Ramos (cell line): ENCODE data around the gene OCA2.
"Not testable (repeated sequence)": the region's sequence is repeated elsewhere in the genome, so short reads cannot be mapped to it uniquely, and the experiment has no call there.

Experiments
- in situ Hi-C: fragments of 300-500 bp; cut with MboI; formaldehyde crosslinking; loops from one replicate; pipeline ENCODE4 v1.14.3; 2022; ENCODE audit warnings: low sequenced_read_pairs; ENCODE audit not compliant: unreplicated experiment

OCA2 gene

GRCh38 chr15:28121577-28121976, 22.5 kb upstream of the OCA2 start:
- in situ Hi-C loops = not testable (repeated sequence)

GRCh38 chr15:28120359-28120640, 21.2 kb upstream of the OCA2 start:
- in situ Hi-C loops = no loop called here

GRCh38 chr15:28118531-28118930, 19.4 kb upstream of the OCA2 start:
- in situ Hi-C loops = no loop called here

GRCh38 chr15:28118083-28118482, 19.0 kb upstream of the OCA2 start:
- in situ Hi-C loops = no loop called here

GRCh38 chr15:28117432-28117990, 18.4 kb upstream of the OCA2 start:
- in situ Hi-C loops = no loop called here

GRCh38 chr15:28116521-28117431, 17.7 kb upstream of the OCA2 start:
- in situ Hi-C loops = no loop called here

- in situ Hi-C loops = no loop called here
Measured at GRCh38 chr15:28115871-28116270, 16.8 kb upstream of the OCA2 start.

- in situ Hi-C loops = no loop called here
Measured at GRCh38 chr15:28114721-28115622, 15.9 kb upstream of the OCA2 start.

GRCh38 chr15:28114114-28114455, 15.0 kb upstream of the OCA2 start:
- in situ Hi-C loops = no loop called here

GRCh38 chr15:28113394-28114113, 14.4 kb upstream of the OCA2 start:
- in situ Hi-C loops = no loop called here

GRCh38 chr15:28112962-28113361, 13.8 kb upstream of the OCA2 start:
- in situ Hi-C loops = no loop called here

- in situ Hi-C loops = no loop called here
Measured at GRCh38 chr15:28112101-28112760, 13.1 kb upstream of the OCA2 start.

- in situ Hi-C loops = no loop called here
Measured at GRCh38 chr15:28111543-28111942, 12.4 kb upstream of the OCA2 start.

GRCh38 chr15:28110481-28110881, 11.4 kb upstream of the OCA2 start:
- in situ Hi-C loops = no loop called here

- in situ Hi-C loops = no loop called here
Measured at GRCh38 chr15:28109626-28110455, 10.7 kb upstream of the OCA2 start.

GRCh38 chr15:28107904-28108275, 8.8 kb upstream of the OCA2 start:
- in situ Hi-C loops = no loop called here

- in situ Hi-C loops = no loop called here
Measured at GRCh38 chr15:28107111-28107903, 8.2 kb upstream of the OCA2 start.

GRCh38 chr15:28106294-28107110, 7.4 kb upstream of the OCA2 start:
- in situ Hi-C loops = no loop called here
